IMR-90 (cell line): ENCODE measurements around the gene CGGBP1. TPM values are rescaled to one million over a fixed set of nuclear protein-coding genes. Genes with fewer than 3 reads are reported as not detected.

Source experiments
- ATAC-seq: fragments of 200-7000 bp; cut with Tn5 transposase; 2 replicates; pipeline ENCODE4 v1.9.1; 2020; ENCODE audit warnings: low read depth, mild to moderate bottlenecking, moderate library complexity
- BruUV-seq: library from RNA; stranded (reverse); fragments of 400-500 nt; replicated peaks from 2 replicates; lab custom pipeline; 2021; lab: Mats Ljungman, UMichigan
- CTCF ChIA-PET: fragments of 300-600 bp; formaldehyde crosslinking; extraction: SDS; loops from one replicate; lab custom pipeline; 2021; ENCODE audit warnings: antibody characterized with exemption; lab: Yijun Ruan, JAX
- POLR2A ChIA-PET: fragments of 300-600 bp; sonication (Branson Sonifier 250); formaldehyde crosslinking; loops from one replicate; lab custom pipeline; 2022; ENCODE audit warnings: antibody characterized with exemption; ENCODE audit not compliant: unreplicated experiment; lab: Charles Lee
- DNase-seq: peaks from one replicate; pipeline ENCODE4 v3.0.0; 2013
- H2AFZ ChIP-seq: replicated peaks from 2 replicates; pipeline ENCODE3; 2013; ENCODE audit warnings: low read length, mild to moderate bottlenecking; ENCODE audit not compliant: poor library complexity
- H2AK5ac ChIP-seq: 2 replicates; pipeline ENCODE4 v1.6.1; 2013; ENCODE audit warnings: low read depth, low read length, inconsistent platforms
- H2AK9ac ChIP-seq: replicated peaks from 2 replicates; pipeline ENCODE3; 2013; ENCODE audit warnings: mild to moderate bottlenecking, low read depth, low read length, moderate library complexity; ENCODE audit not compliant: poor library complexity
- H2BK120ac ChIP-seq: 2 replicates; pipeline ENCODE4 v1.6.1; 2013; ENCODE audit warnings: low read depth, low read length, inconsistent platforms
- H2BK15ac ChIP-seq: 3 replicates; pipeline ENCODE4 v1.6.1; 2013; ENCODE audit warnings: low read depth, low read length, inconsistent platforms
- H2BK20ac ChIP-seq: 2 replicates; pipeline ENCODE4 v1.6.1; 2013; ENCODE audit warnings: low read depth, mild to moderate bottlenecking, inconsistent platforms, low read length, moderate library complexity
- H2BK5ac ChIP-seq: 2 replicates; pipeline ENCODE4 v1.6.1; 2013; ENCODE audit warnings: mild to moderate bottlenecking, low read depth, low read length, inconsistent platforms; ENCODE audit not compliant: poor library complexity, severe bottlenecking
- H3K14ac ChIP-seq: replicated peaks from 2 replicates; pipeline ENCODE4 v1.6.1; 2013; ENCODE audit warnings: low read depth, low read length, inconsistent platforms
- H3K18ac ChIP-seq: 2 replicates; pipeline ENCODE4 v1.6.1; 2013; ENCODE audit warnings: low read depth, low read length, control low read depth
- H3K23ac ChIP-seq: 2 replicates; pipeline ENCODE4 v1.6.1; 2013; ENCODE audit warnings: low read depth, low read length, inconsistent platforms
- H3K27ac ChIP-seq: 2 replicates; pipeline ENCODE4 v1.5.1; 2013; ENCODE audit warnings: mild to moderate bottlenecking, control low read depth, low read length; ENCODE audit not compliant: insufficient read depth
- H3K27me3 ChIP-seq: 2 replicates; pipeline ENCODE4 v1.6.1; 2013; ENCODE audit warnings: low read length; ENCODE audit not compliant: control insufficient read depth, insufficient read depth
- H3K36me3 ChIP-seq: 2 replicates; pipeline ENCODE4 v1.6.1; 2013; ENCODE audit warnings: low read length, mixed read lengths; ENCODE audit not compliant: control insufficient read depth, insufficient read depth
- H3K4ac ChIP-seq: 2 replicates; pipeline ENCODE4 v1.6.1; 2013; ENCODE audit warnings: low read depth, low read length, inconsistent platforms
- H3K4me1 ChIP-seq: 2 replicates; pipeline ENCODE4 v1.6.1; 2013; ENCODE audit warnings: low read length, mixed read lengths; ENCODE audit not compliant: control insufficient read depth, insufficient read depth
- H3K4me2 ChIP-seq: 2 replicates; pipeline ENCODE4 v1.6.1; 2013; ENCODE audit warnings: low read depth, mild to moderate bottlenecking, control low read depth, low read length, moderate library complexity
- H3K4me3 ChIP-seq: 2 replicates; pipeline ENCODE4 v1.5.1; 2013; ENCODE audit warnings: low read depth, mild to moderate bottlenecking, control low read depth, low read length, moderate library complexity; ENCODE audit not compliant: insufficient read depth
- H3K56ac ChIP-seq: 2 replicates; pipeline ENCODE4 v1.6.1; 2013; ENCODE audit warnings: low read length, inconsistent platforms; ENCODE audit not compliant: insufficient read depth; ENCODE audit errors: extremely low read depth
- H3K79me1 ChIP-seq, 2 experiments: 2 replicates each; pipeline ENCODE4 v1.6.1; 2013; ENCODE audit warnings: low read length in 2 of 2, inconsistent platforms in 1 of 2, low read depth in 1 of 2
- H3K9ac ChIP-seq: 2 replicates; pipeline ENCODE4 v1.6.1; 2013; ENCODE audit warnings: low read depth, low read length, control low read depth
- H3K9me1 ChIP-seq: 2 replicates; pipeline ENCODE4 v1.6.1; 2013; ENCODE audit warnings: low read length, inconsistent platforms; ENCODE audit not compliant: insufficient read depth
- H3K9me3 ChIP-seq: 2 replicates; pipeline ENCODE4 v1.6.1; 2013; ENCODE audit warnings: low read length; ENCODE audit not compliant: control insufficient read depth, insufficient read depth
- H4K20me1 ChIP-seq: 2 replicates; pipeline ENCODE4 v1.6.1; 2013; ENCODE audit warnings: low read length, inconsistent platforms; ENCODE audit not compliant: insufficient read depth
- H4K5ac ChIP-seq: 2 replicates; pipeline ENCODE4 v1.6.1; 2013; ENCODE audit warnings: mild to moderate bottlenecking, low read depth, low read length, control low read depth
- H4K8ac ChIP-seq, 2 experiments: 2 replicates each; pipeline ENCODE4 v1.6.1; 2013; ENCODE audit warnings: low read depth in 2 of 2, low read length in 2 of 2, control low read depth in 1 of 2, inconsistent platforms in 1 of 2
- H4K91ac ChIP-seq: 2 replicates; pipeline ENCODE4 v1.6.1; 2013; ENCODE audit warnings: low read depth, low read length, inconsistent platforms; ENCODE audit not compliant: insufficient read depth
- CHD1 ChIP-seq: IDR thresholded peaks from 2 replicates; pipeline ENCODE4 v1.6.1; 2012; ENCODE audit warnings: low read depth, low read length, improper control_type of control experiment
- WGBS, 2 experiments: methylation state at CpG; one replicate each; pipeline versions ENCODE4 v1.1.5 to v1.1.7; 2013; ENCODE audit warnings: missing lambda C conversion rate in 2 of 2; ENCODE audit not compliant: insufficient read length in 1 of 2; ENCODE audit errors: extremely low coverage in 2 of 2; 5-methylcytosine and 5-hydroxymethylcytosine counted together
- dilution Hi-C: fragments of 300-500 bp; cut with HindIII; formaldehyde crosslinking; loops from one replicate; pipeline ENCODE4 v1.14.3; 2018; ENCODE audit warnings: low sequenced_read_pairs; ENCODE audit not compliant: unreplicated experiment
- in situ Hi-C: fragments of 300-500 bp; cut with MboI; formaldehyde crosslinking; loops from 3 replicates; pipeline ENCODE4 v1.14.3; 2019; ENCODE audit warnings: low sequenced_read_pairs, inconsistent platforms, mixed read lengths
- intact Hi-C: fragments of 100-400 bp; cut with micrococcal nuclease; formaldehyde crosslinking; loops from 2 replicates; pipeline ENCODE4 v1.10.0; 2022
- polyA plus RNA-seq, 3 experiments: library from polyadenylated mRNA; depleted of rRNA; stranded (reverse); fragments of >200 nt; gene quantifications; 2 replicates each; pipeline ENCODE4 v1.2.3, GENCODE V29; 2012; ENCODE audit warnings: low replicate concordance in 1 of 3
- total RNA-seq: library from RNA; depleted of rRNA; stranded (reverse); fragments of >200 nt; gene quantifications from 2 replicates; pipeline ENCODE4 v1.2.3, GENCODE V29; 2012
- TF ChIP-seq, protein P1 (sequence below): conservative IDR thresholded peaks from 2 replicates; pipeline ENCODE4 v1.5.1; 2012; ENCODE audit warnings: mild to moderate bottlenecking, low read depth, low read length, improper control_type of control experiment

The CGGBP1 gene
- total and polyA plus RNA-seq, 2 of the 4 experiments (the other 2 are of a cell fraction) = 42.1 to 47.7 TPM

DNA sequence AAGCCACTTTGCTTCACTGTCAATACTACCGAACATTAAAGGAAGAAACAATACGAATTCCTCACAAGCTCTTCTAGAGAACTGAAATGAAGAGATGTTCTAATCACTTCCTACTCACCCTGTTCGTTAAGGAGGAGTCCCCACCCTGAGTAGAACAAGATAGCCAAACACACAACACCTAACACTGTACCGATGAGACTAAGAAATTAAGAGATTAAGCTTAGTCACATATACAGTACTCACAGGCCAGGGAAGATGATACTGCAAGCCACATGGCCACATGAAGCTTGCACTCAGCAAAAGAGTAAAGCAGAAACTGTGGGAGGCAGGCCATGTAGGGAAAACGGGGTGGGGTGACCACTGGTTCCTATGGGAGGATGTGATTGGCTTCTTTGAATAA, 48.0 kb downstream of the CGGBP1 start:
- no peak overlapping the region for H3K14ac ChIP-seq
- no peak overlapping the region for H3K4me3 ChIP-seq
- H2AK9ac ChIP-seq = no peak overlapping the region
- ATAC-seq (no peak), DNase-seq (no peak)
- in situ Hi-C loops (loop anchor here (10.0 kb wide), 1 partner anchor 706 kb away; no protein-coding TSS in a partner anchor), dilution Hi-C loops (no loop called here), intact Hi-C loops (no loop called here)
- H3K4ac ChIP-seq = no peak overlapping the region
- no peak overlapping the region for H3K4me2 ChIP-seq
- no peaks in the 10 kb centered on the region for H3K79me1 ChIP-seq
- no peaks in the 10 kb centered on the region for H3K4me1 ChIP-seq
- BruUV-seq = no TSS peak
- ChIA-PET CTCF (interaction anchor here (0.6 kb wide), 1 partner anchor 1405 kb away, joined by 3 read pairs; no protein-coding TSS in a partner anchor), POLR2A (no interaction called here)
- no peak overlapping the region for H4K8ac ChIP-seq
- H2AK5ac ChIP-seq = no peak overlapping the region
- no peak overlapping the region for H2BK5ac ChIP-seq
- no peaks in the 10 kb centered on the region for H3K9me1 ChIP-seq
- H2BK15ac ChIP-seq = no peak overlapping the region
- no peaks in the 10 kb centered on the region; the same call in 1 of the 2 replicates for H3K27me3 ChIP-seq
- no peak overlapping the region for H2AFZ ChIP-seq
- H3K56ac ChIP-seq = no peak overlapping the region
- no peaks in the 10 kb centered on the region for H4K20me1 ChIP-seq
- 0% methylated on average over 1 of the region's 5 CpGs; no CpG with 5 or more reads in 1 of the 2 experiments for WGBS, 2 experiments
- no peak overlapping the region for H3K27ac ChIP-seq
- H3K36me3 ChIP-seq = no peaks in the 10 kb centered on the region
- H2BK120ac ChIP-seq = no peak overlapping the region
- no peak overlapping the region for H3K23ac ChIP-seq
- H4K5ac ChIP-seq = no peak overlapping the region
- no peak overlapping the region for H2BK20ac ChIP-seq
- no peak overlapping the region for H3K9ac ChIP-seq
- no peak overlapping the region for H3K18ac ChIP-seq
- no peak for TF ChIP-seq CHD1
- TF ChIP-seq, protein P1, sequence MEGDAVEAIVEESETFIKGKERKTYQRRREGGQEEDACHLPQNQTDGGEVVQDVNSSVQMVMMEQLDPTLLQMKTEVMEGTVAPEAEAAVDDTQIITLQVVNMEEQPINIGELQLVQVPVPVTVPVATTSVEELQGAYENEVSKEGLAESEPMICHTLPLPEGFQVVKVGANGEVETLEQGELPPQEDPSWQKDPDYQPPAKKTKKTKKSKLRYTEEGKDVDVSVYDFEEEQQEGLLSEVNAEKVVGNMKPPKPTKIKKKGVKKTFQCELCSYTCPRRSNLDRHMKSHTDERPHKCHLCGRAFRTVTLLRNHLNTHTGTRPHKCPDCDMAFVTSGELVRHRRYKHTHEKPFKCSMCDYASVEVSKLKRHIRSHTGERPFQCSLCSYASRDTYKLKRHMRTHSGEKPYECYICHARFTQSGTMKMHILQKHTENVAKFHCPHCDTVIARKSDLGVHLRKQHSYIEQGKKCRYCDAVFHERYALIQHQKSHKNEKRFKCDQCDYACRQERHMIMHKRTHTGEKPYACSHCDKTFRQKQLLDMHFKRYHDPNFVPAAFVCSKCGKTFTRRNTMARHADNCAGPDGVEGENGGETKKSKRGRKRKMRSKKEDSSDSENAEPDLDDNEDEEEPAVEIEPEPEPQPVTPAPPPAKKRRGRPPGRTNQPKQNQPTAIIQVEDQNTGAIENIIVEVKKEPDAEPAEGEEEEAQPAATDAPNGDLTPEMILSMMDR = no peak
- H3K9me3 ChIP-seq = no peaks in the 10 kb centered on the region
- H4K91ac ChIP-seq = no peak overlapping the region
